GM10847 (cell line): ENCODE data around the gene TGM1.

ENCODE experiments used
- POLR2A ChIP-seq: IDR thresholded peaks from 2 replicates; pipeline ENCODE4 v1.6.1; 2011; ENCODE audit not compliant: insufficient read length; ENCODE audit errors: extremely low read depth

TGM1 gene

GRCh38 chr14:24297190-24297964, 34.4 kb upstream of the TGM1 start:
- no peak for TF ChIP-seq POLR2A

- TF ChIP-seq POLR2A: no peak
Observed at GRCh38 chr14:24296341-24297157, 33.6 kb upstream of the TGM1 start.

DNA sequence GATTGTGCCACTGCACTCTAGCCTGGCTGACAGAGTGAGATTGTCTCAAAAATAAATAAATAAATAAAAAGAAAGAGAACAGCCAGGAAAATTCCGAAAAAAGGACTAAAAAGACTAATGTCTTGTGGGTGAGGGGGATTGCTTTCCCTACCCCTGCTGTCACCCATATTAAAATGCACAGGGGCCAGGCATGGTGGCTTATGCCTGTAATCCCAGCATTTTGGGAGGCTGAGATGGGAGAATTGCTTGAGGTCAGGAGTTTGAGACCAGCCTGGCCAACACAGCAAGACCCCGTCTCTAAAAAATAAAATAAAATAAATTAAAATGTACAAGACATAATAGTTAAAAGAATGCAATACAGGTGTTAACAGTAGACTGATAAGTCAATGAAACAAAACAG, 30.5 kb upstream of the TGM1 start:
- no peak for TF ChIP-seq POLR2A

GRCh38 chr14:24292118-24292807, 29.3 kb upstream of the TGM1 start:
- no peak for TF ChIP-seq POLR2A

DNA sequence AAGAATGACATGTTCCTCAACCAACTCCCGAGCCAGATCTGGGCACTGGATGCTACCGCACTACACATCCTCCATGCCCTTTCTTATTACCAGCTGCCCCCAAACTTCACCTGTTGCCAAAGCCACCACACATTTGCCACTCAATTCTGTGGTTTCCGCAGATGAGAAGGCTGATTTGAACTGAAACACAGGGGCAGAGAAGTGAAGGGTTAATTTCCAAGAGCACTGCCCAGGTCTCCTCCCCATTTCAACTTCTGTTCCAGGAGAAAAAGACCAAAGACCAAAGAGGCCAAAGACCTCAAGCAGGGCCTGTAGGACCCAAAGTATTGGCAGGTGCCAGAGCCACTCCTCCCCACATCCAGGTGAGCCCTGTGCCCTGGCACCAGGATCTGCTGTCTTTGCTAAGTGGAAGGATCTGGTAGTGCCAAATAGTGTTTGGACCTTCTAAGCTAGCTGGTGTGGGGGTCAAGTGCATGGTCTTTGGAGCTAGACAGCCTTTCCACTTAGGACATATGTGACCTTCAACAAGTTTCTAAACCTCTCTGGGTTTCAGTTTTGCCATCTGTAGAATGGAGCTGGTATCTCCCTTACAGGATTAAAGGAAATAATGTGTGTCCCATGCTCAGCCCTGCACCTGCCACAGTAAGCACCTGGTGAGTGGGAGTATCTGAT, 28.6 kb upstream of the TGM1 start:
- TF ChIP-seq POLR2A: no peak

- TF ChIP-seq POLR2A: no peak
Observed at GRCh38 chr14:24290746-24291145, 27.8 kb upstream of the TGM1 start.

DNA sequence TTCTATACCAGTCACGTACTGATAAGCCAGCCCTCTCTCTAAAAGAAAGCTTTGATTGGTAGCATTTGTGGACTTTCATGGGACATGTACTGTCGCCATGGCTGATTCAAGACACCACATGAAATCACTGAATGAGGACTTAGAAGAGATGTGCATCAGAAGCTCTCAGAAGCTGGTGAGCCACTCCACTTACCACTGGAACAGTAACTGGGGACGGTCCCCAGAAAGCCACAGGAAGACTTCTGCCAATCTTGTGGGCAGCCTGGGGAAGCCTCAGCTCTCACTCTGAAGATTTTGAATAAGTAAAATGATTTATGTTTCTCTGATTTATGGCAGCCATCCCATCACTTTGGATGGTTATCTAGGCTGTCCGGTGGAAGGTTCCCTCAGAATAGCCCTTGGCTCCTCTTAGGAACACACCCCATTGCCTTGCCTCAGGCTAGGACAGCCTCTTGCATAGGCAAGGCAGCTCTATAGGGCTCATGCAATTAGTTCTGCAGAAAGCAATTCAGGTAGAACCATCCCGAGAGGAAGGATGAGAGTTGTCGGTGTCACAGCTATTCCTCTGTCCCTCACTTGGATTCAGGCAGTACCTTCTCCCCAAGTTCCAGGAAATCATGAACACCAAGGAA, 26.8 kb upstream of the TGM1 start:
- no peak for TF ChIP-seq POLR2A

GRCh38 chr14:24286996-24287395, 24.0 kb upstream of the TGM1 start:
- TF ChIP-seq POLR2A: no peak

DNA sequence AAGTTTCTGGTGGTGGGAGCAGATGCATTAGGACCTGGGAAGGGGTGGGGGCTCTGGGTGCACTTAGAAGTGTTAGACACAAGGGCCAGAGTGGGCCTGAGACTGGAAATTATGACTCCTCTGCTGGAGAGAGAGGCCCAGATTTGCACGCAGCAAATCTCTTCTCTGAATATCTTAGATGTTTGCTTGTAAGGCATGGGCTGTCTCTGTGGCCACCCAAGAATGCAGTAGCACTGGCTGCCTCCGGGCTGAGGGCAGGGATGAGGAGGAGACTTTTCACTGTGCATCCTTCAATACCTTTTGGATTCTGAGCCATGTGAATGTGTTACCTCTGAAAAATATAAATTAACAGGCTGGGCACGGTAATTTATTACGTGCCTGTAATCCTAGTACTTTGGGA, 22.4 kb upstream of the TGM1 start:
- TF ChIP-seq POLR2A: no peak

DNA sequence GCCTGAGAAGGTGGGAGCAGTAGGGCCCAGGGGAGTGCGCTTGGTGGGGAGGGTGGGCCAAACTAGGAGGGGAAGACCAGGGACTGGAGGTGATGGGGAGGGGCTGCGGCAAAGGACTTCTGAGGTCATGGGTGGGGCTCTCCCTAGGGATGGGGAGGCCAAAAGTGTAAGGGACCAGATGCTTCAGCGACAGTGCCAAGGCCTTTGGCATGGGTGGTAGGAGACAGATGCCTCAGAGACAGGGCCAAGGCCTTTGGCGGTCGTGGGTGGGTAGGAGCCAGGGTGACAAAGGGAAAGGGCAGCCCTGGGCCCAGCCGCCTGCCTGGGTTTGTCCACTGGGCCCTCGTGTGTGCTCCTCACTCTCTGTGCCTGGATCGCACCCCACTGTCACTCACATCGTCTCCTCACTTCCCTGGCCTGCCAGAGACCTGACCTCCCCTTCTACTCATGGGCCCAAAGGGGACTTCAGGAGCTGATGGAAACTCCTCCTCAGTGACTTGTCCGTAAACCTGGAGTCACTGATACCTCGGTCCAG, 21.6 kb upstream of the TGM1 start:
- no peak for TF ChIP-seq POLR2A

DNA sequence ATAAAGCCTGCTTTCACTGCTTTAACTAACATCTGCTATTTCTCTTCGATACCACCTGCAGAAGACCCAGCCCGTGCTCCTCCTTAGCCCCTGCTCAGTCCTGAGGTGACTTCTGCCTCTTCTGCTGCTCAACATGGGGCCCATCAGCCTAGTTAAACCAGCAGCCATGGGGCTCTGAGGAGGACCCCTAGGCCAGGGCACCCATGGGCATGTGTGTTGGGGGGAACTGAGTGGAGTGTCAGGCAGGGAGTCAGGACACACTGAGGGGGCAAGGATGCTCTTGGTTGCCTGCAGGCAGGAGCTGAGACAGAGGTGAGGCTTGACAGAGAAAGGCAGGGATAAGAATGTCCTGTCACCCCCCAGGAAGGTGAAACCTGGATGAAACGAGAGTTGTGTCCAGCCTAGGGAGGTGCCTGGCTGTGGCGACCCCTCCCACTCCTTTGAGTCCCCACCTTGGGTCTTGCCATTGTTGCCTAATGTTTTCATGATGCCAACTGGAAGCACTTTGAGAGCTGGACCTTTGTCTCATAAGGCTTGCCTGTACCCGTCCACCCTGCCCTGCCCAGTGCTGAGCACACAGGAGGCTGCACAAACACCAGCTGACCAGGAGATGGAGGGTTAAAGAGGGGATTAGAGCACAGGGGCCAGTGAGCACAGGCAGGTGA, 21.0 kb upstream of the TGM1 start:
- TF ChIP-seq POLR2A: no peak

- no peak for TF ChIP-seq POLR2A
Observed at GRCh38 chr14:24282736-24283135, 19.8 kb upstream of the TGM1 start.

DNA sequence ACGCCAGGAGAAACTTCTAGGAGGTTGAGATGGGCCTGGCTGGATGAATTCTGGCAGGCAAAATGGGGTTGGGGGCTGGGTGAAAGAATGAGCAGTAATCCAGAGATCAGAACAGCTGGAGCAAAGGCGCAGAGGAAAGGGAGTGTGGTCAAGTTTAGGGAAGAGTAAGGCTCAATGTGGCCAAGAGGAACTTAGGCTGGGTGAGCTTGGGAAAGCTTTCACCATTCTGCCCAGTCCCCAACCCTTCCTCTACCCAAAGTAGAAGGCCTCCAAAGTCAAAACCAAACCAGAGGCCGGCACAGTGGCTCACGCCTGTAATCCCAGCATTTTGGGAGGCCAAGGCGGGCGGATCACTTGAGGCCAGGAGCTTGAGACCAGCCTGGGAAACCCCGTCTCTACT, 18.7 kb upstream of the TGM1 start:
- no peak for TF ChIP-seq POLR2A

GRCh38 chr14:24280797-24281460, 18.0 kb upstream of the TGM1 start:
- TF ChIP-seq POLR2A: no peak
